Measurements from ENCODE around the gene CHMP2B. TPM values are rescaled to one million over a fixed set of nuclear protein-coding genes. Genes with fewer than 3 reads are reported as not detected.

Gene CHMP2B
- total and polyA plus RNA-seq, 2 of the 8 experiments (the other 6 are each of a cell fraction or from before 2014, with no cell fraction given): 14.0 to 56.5 TPM

- TF ChIP-seq TAF7 (optimal IDR thresholded peaks at IDR 0.05; ENCODE audit: borderline replicate concordance, low read depth, low read length) (no peak), JUND (IDR thresholded peaks at IDR 0.05; ENCODE audit: low read length) (no peak), BRCA1 (IDR thresholded peaks at IDR 0.05; ENCODE audit: low read depth, low read length) (no peak), RBBP5 (IDR thresholded peaks at IDR 0.05; ENCODE audit: borderline replicate concordance, low read depth, low read length) (no peak)
Observed at GRCh38 chr3:87219611-87220010, 7.5 kb upstream of the CHMP2B start (continued).

Data from H1 (cell line).